ENCODE data around the gene ERCC4. TPM values are rescaled to one million over a fixed set of nuclear protein-coding genes. Genes with fewer than 3 reads are reported as not detected.

ERCC4 gene
- total RNA-seq, 1 experiment from 2014 or later, result 10.0 TPM

DNA sequence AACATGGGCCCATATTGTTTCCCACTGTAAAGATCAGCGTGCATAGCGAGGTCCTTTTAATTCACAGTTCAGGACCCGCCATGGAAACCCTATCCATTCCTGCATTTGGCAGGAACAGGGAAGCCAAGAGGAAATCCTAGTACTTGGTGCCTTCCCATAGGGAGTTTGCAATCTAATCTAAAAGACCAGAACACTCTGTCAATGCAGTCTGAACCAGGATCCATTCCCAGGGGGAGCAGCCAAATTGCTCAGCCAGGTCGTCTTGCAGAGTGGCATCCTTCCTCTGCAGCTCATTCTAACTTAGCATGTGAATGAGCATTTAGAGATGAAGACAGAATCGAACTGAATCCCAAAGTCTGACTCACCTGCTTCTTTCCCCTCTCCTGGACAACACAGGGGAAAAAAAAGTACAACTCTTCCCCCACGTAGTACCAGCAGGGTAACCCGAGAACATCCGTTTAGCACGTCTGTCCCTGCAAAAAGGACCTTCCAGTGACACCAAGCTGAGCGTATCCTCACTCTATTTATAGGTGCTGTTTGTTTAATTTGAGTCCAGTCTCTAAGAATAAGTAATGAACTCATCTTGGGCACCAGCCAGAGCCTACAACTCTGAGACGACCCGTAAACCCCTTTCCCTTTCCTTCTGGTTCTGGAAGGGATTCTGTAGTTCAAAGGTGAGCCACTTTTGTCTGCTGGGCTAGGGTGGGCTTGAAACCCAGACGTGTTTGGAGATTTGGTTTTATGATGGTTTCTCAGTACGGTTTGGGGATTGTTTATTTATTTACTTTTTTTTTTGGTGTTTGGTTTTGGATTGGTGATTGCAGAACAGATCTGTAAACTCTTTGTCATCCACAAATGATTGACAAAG, 74.5 kb downstream of the ERCC4 start:
- DNase-seq (ENCODE audit: low read depth), result no peak

GRCh38 chr16:13995194-13995593, 75.2 kb downstream of the ERCC4 start:
- no peak for DNase-seq (ENCODE audit: low read depth)

DNA sequence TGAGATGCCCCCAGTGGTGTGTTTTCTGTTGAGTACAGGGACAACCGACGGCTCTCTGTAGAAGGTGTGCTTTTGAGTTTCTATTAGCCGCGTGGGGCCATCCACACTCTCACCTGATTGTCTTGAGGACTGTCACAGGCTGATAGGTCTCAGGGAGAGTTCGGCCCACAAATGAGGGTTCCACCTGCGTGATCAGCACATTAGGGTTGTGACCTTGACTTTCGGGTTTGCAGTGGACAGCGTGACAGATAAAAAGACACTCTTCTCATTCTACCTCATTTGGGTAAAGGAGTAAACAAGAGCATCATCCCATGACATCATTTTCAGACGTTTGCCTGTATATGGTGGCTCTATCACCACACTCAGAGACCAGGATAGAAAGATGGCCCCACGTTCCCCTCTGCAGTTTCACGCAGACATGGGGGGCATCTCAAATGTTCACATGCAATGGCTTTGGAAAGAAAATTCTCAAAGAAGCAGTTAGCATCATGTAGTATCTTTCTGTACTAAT, 76.9 kb downstream of the ERCC4 start:
- DNase-seq (ENCODE audit: low read depth), result no peak

DNA sequence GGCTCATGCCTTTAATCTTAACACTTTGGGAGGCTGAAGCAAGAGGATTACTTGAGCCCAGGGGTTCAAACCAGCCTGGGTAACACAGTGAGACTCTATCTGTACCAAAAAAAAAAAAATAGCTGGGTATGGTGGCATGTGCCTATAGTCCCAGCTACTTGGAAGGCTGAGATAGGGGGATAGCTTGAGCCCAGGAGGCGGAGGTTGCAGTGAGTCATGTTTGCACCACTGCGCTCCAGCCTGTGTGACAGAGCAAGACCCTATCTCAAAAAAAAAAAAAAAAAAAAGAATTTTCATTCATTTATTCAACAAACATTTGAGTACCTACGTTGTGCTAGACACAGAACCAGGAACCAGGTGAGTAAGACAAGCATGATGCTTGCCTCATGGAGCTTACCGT, 77.6 kb downstream of the ERCC4 start:
- DNase-seq (ENCODE audit: low read depth), result no peak

GRCh38 chr16:13997933-13998332, 78.0 kb downstream of the ERCC4 start:
- DNase-seq (ENCODE audit: low read depth), result no peak

DNA sequence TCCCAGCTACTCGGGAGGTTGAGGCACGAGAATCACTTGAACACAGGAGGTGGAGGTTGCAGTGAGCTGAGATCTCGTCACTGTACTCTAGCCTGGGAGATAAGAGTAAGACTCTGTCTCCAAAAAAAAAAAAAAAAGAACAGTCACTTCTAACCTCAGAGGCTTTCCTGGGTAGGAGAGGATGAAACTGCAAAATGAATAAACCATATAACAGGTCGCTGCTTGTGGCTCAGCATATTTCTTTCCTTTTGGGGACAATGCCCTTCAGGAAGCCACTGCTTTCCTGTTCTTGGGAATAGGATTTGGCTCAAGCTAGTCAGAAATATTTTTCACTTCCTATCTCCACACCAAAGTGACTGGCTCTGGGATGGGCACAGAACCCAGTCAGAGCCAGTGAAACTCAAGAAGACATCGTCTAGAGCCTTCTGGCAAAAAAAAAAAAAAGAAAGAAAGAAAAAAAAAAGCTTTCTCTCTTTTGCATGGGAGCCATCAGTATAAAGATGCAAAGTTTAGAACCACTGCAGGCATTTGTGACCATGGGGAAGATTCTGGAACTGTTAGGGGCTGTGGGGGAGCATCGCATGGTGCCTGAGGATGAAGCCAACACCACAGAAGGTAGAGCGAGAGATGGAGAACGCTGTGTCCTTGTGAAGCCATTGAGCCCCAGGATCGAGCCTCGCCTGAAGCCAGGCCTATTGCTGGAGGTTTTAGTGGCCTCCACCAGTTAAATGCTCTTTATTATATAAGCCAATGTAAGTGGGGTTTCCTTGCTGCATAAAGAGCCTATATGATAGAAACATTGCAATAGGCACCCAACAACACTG, 79.3 kb downstream of the ERCC4 start:
- DNase-seq (ENCODE audit: low read depth), result no peak

DNA sequence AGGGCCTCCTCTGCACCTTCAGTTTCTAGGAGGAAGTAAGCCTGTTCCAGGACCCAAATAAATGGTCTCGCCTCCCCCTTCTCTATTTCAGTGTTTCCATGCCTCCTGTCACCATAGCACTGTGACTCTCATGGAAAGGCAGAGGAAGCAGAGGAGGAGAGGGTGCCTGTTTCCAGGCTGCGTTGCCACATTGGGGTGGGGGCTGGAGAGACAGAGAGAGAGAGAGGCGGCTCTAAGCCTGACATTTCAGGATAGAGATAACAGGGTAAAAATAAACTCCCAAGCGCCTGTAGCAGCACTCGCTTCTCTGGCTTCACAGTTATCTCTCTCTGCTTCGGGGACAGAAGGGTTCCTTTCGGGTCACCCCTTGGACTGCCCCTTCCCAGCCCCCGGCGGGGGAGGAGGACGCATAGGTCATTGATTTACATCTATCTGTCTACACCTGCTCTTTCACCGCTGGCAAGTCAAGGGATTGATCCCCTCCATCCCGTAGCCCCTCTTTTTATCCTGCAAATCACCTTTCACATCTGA, 80.0 kb downstream of the ERCC4 start:
- no peak for DNase-seq (ENCODE audit: low read depth)

- DNase-seq (ENCODE audit: low read depth), result no peak
These were observed 81.6 kb downstream of the ERCC4 start for GRCh38 chr16:14001521-14001920.

Other genes starting within 250 kb of the ERCC4 start
- gene MRTFB, start 151.2 kb downstream of the ERCC4 start, total RNA-seq (2014; rRNA removed; shearing (Covaris generic)), result 6.2 and 6.4 TPM in 2 replicates

Data from RPMI7951 (cell line).